Right lobe of liver (tissue), 6 donors: ENCODE data around the gene MAPKAPK3. TPM values are rescaled to one million over a fixed set of nuclear protein-coding genes. Genes with fewer than 3 reads are reported as not detected.

Experiments
- ATAC-seq, 4 donors: fragments of 200-7000 bp; cut with Tn5 transposase; one replicate each; pipeline ENCODE4 v1.9.1; 2020; ENCODE audit warnings: mild to moderate bottlenecking in 4 of 4, moderate library complexity in 4 of 4
- DNase-seq, 3 donors: peaks; one replicate each; pipeline ENCODE4 v3.0.0-alpha.2; 2020
- H3K27ac ChIP-seq, 3 donors: fragments of 200-600 bp; one replicate each; pipeline ENCODE4 v1.8.0; 2022
- H3K27me3 ChIP-seq, 2 donors: fragments of 200-600 bp; one replicate each; pipeline ENCODE4 v1.8.0; 2022
- H3K36me3 ChIP-seq, 4 donors: fragments of 200-600 bp; sonication (generic) in 1 of 4; one replicate each; pipeline versions ENCODE4 v1.5.1 to v1.8.0; 2017 to 2022; ENCODE audit warnings: control low read depth in 1 of 4
- H3K4me1 ChIP-seq, 4 donors: fragments of 200-600 bp; sonication (generic) in 1 of 4; one replicate each; pipeline versions ENCODE4 v1.5.1 to v1.8.0; 2017 to 2022; ENCODE audit warnings: control low read depth in 1 of 4
- H3K4me3 ChIP-seq, 3 donors: fragments of 200-600 bp; one replicate each; pipeline ENCODE4 v1.8.0; 2022
- H3K9me3 ChIP-seq, 4 donors: fragments of 200-600 bp; sonication (generic) in 1 of 4; one replicate each; pipeline versions ENCODE4 v1.5.1 to v1.8.0; 2017 to 2022; ENCODE audit warnings: control low read depth in 1 of 4
- POLR2A ChIP-seq: fragments of 450-650 bp; IDR thresholded peaks from one replicate; pipeline ENCODE4 v1.6.1; 2017; ENCODE audit warnings: antibody characterized with exemption, mild to moderate bottlenecking
- WGBS: methylation state at CpG from one replicate; pipeline ENCODE4 v1.1.6; 2018; ENCODE audit warnings: low coverage, low lambda C conversion rate; ENCODE audit not compliant: insufficient coverage; ENCODE audit errors: missing lambda C conversion rate; 5-methylcytosine and 5-hydroxymethylcytosine counted together
- intact Hi-C, 2 donors: fragments of 100-400 bp; cut with DNase I; formaldehyde crosslinking; loops; one replicate each; pipeline versions ENCODE4 v1.11.2 to v1.14.1; 2022
- long read RNA-seq: library from polyadenylated mRNA; unstranded; transcript quantifications from one replicate; pipeline ENCODE4 v2.0.0, GENCODE V29; 2019
- total RNA-seq, 6 experiments: library from RNA; depleted of rRNA in 2 of 6; stranded (reverse); fragments of >200 nt in 2 of 6; fragmentation: NEBNext Ultra II Directional in 3 of 6; extraction: Animal tissue kit (Norgen Biotek cat#: 25700) in 3 of 6; gene quantifications; one replicate each; pipeline versions ENCODE4 v1.1.0 to v1.2.4, GENCODE V29; 2016 to 2023
- TF ChIP-seq, protein P1 (sequence below), 4 donors: fragments of 200-600 bp in 3 of 4; fragments of 450-650 bp in 1 of 4; IDR thresholded peaks; one replicate each; pipeline versions ENCODE4 v1.5.1 to v1.8.0; 2016 to 2022; ENCODE audit warnings: antibody characterized with exemption in 4 of 4, mild to moderate bottlenecking in 2 of 4
- donor health status: DM: no; HTN: yes; CAD: no.
- donor health status: DM: no; HTN: no; CAD: no.
- donor health status: DM: no; HTN: no; CAD: no.
- donor health status: DM: no; HTN: yes; CAD: no.
- donor health status: DM: no; HTN: yes; CAD: no.

Gene MAPKAPK3
- 10 to 100 TPM; 16.6 to 21.4 (median 18.6) TPM for total RNA-seq
- long read RNA-seq, partial matches to known transcripts: 0 of 4 reads
- long read RNA-seq, other reads (novel, unspliced or antisense): 3 of 4 reads

DNA sequence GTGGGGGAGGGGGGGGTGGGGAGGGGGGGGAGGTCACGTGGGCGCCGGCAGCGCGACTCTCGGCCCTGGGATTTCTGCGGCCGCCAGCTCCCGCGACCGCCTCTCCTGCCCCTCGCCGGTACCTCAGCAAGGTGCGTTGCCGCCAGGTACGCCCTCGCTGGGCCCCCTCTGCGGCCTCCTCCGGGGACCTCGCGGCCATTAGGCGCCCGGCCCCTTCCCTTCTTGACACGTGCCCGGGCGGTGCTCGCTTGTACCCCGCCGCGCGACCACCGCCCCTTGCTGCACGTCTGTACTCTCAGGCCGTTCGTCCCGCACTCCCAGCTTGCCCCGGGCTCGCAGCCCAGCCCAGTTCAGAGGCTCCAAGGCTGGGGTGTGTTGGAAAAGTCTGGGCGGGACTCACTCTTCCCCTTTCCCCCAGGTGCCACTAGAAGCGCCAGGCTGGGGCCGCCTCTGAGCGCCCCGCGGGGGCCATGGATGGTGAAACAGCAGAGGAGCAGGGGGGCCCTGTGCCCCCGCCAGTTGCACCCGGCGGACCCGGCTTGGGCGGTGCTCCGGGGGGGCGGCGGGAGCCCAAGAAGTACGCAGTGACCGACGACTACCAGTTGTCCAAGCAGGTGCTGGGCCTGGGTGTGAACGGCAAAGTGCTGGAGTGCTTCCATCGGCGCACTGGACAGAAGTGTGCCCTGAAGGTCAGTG is at the start of gene MAPKAPK3:
Gene MAPKAPK3, plus strand, starts transcription at position 56 of the 696 bp plus-strand sequence. Its CDS starts 415 bp downstream, at position 471.
- Histone ChIP-seq H3K4me3 (peak within 1 kb of the TSS; percentile 78 to 95 (median 88)), H3K36me3 (no peaks in the 10 kb centered on the region), H3K4me1 (peaks cover 0 to 31% (median 10%) of the 10 kb centered on the region in 4 donors), H3K27me3 (no peaks in the 10 kb centered on the region), H3K27ac (peak within 1 kb of the TSS; percentile 81 to 87 (median 81)), H3K9me3 (no peaks in the 10 kb centered on the region)
- WGBS: under 1% methylated on average over 20 of the region's 58 CpGs
- intact Hi-C loops: no loop called here
- DNase-seq (peak in 1 of 3 donors; percentile 67), ATAC-seq (peak; percentile 12 to 42 (median 30))
- peak; percentile 19 for TF ChIP-seq POLR2A
- TF ChIP-seq, protein P1, sequence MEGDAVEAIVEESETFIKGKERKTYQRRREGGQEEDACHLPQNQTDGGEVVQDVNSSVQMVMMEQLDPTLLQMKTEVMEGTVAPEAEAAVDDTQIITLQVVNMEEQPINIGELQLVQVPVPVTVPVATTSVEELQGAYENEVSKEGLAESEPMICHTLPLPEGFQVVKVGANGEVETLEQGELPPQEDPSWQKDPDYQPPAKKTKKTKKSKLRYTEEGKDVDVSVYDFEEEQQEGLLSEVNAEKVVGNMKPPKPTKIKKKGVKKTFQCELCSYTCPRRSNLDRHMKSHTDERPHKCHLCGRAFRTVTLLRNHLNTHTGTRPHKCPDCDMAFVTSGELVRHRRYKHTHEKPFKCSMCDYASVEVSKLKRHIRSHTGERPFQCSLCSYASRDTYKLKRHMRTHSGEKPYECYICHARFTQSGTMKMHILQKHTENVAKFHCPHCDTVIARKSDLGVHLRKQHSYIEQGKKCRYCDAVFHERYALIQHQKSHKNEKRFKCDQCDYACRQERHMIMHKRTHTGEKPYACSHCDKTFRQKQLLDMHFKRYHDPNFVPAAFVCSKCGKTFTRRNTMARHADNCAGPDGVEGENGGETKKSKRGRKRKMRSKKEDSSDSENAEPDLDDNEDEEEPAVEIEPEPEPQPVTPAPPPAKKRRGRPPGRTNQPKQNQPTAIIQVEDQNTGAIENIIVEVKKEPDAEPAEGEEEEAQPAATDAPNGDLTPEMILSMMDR (IDR thresholded peaks at IDR 0.05): no peak

GRCh38 chr3:50567386-50568167 is 49.4 kb upstream of the MAPKAPK3 start, which contains the start of gene C3orf18:
TSS of gene C3orf18 (minus strand) at chr3:50567747. CDS start at chr3:50565699, 2,048 bp downstream.
- H3K27me3 ChIP-seq: no peaks in the 10 kb centered on the region
- 16% methylated on average over 6 of the region's 53 CpGs for WGBS
- TF ChIP-seq, protein P1 (IDR thresholded peaks at IDR 0.05): no peak
- TF ChIP-seq POLR2A: no peak
- ATAC-seq: peak; percentile 62 to 74 (median 72)
- peaks cover 0 to 29% (median 8%) of the 10 kb centered on the region in 4 donors for H3K4me1 ChIP-seq
- no peaks in the 10 kb centered on the region for H3K36me3 ChIP-seq
- peak within 1 kb of the TSS in 1 of 3 donors; percentile 79 for H3K27ac ChIP-seq
- H3K9me3 ChIP-seq: no peaks in the 10 kb centered on the region
- peak within 1 kb of the TSS; percentile 60 to 78 (median 63) for H3K4me3 ChIP-seq
- peak; percentile 92 to 93 (median 93) for DNase-seq
- intact Hi-C loops: no loop called here

- Histone ChIP-seq H3K27me3 (no peaks in the 10 kb centered on the region), H3K4me1 (peaks cover 0 to 38% (median 13%) of the 10 kb centered on the region in 4 donors), H3K27ac (peak within 1 kb of the TSS; percentile 49 to 79 (median 61)), H3K4me3 (peak within 1 kb of the TSS; percentile 52 to 78 (median 76)), H3K9me3 (no peaks in the 10 kb centered on the region), H3K36me3 (no peaks in the 10 kb centered on the region)
- WGBS: 0% methylated on average over 13 of the region's 55 CpGs
- intact Hi-C loops: no loop called here
- DNase-seq (peak; percentile 98 to 99 (median 98)), ATAC-seq (peak; percentile 85 to 90 (median 88))
- TF ChIP-seq, protein P1 (IDR thresholded peaks at IDR 0.05): no peak
- TF ChIP-seq POLR2A: no peak
Measured at GRCh38 chr3:50568947-50569749, 47.8 kb upstream of the MAPKAPK3 start, which contains the start of gene HEMK1. TSS of gene HEMK1 (plus strand) at chr3:50569522. CDS start at chr3:50571105, 1,583 bp downstream.
